GM10266 (cell line): ENCODE results near the gene CPN2.

Experiments
- DNase-seq: peaks from one replicate; pipeline ENCODE4 v3.0.0; 2012; ENCODE audit errors: extremely low spot score
- TF ChIP-seq, protein P1 (sequence below): IDR thresholded peaks from 2 replicates; pipeline ENCODE4 v1.5.1; 2012; ENCODE audit warnings: mild to moderate bottlenecking, low read depth; ENCODE audit not compliant: control insufficient read depth, insufficient read depth; ENCODE audit errors: missing control alignments

The CPN2 gene

DNA sequence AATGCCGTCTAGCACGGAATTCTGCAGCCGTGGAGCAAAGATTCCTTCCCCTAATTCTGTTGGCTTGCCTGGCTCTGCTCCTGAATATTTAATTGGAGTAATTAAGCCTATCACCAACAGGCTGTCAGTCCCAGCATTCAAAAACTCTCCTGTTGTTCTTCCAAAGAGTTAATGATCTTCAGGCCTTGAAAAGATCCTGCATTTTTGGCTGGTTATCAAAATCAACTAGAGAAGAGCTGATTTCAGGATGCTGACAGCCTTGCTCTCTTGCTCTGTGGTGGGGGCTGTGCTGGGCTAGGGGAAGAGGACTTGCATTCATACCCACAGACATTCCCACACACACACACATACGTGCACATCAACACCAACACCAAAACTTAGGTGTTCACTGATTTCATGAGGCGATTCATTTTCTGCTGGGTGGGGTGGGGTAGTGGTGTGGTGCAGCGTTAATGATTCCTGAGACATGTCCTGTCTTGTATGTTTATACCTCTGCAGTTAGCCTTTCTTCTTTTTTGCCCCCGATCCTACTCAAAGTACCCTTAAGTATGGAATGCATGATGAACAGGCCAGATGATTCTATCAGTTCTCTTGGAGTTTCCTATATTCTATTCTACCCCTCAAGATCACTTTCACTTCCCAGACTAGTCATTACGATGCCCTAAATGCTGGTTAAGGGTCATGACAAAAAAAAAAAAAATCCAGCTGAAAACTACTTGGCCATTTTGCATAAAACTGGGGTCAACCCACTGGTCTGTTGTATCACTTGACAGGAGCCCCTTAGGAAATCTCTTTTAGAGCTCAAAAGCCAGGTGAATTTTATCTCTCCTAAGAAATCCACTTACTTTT lies 42.3 kb downstream of the CPN2 start:
- no peak for DNase-seq
- TF ChIP-seq, protein P1, sequence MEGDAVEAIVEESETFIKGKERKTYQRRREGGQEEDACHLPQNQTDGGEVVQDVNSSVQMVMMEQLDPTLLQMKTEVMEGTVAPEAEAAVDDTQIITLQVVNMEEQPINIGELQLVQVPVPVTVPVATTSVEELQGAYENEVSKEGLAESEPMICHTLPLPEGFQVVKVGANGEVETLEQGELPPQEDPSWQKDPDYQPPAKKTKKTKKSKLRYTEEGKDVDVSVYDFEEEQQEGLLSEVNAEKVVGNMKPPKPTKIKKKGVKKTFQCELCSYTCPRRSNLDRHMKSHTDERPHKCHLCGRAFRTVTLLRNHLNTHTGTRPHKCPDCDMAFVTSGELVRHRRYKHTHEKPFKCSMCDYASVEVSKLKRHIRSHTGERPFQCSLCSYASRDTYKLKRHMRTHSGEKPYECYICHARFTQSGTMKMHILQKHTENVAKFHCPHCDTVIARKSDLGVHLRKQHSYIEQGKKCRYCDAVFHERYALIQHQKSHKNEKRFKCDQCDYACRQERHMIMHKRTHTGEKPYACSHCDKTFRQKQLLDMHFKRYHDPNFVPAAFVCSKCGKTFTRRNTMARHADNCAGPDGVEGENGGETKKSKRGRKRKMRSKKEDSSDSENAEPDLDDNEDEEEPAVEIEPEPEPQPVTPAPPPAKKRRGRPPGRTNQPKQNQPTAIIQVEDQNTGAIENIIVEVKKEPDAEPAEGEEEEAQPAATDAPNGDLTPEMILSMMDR, result no peak

DNA sequence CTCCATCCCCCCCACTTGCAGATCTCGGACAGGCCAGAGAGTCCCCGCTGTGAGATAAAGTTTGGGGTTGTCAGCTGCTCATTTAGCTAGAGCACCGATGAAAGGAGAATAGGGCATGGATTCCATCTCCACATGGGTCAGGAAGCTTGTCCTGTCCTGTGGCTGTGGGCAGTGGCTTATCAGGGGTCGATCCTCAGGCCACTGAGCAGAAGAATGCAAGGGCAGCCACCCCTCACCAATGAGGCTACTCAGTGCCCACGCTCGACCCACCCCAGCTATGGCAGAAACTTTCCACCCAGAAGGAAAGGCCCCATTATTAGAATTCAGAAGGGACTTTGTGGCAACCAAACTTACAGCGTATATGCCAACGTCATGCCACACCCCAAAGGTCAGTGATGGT lies 43.3 kb downstream of the CPN2 start:
- TF ChIP-seq, protein P1, result no peak
- no peak for DNase-seq

DNA sequence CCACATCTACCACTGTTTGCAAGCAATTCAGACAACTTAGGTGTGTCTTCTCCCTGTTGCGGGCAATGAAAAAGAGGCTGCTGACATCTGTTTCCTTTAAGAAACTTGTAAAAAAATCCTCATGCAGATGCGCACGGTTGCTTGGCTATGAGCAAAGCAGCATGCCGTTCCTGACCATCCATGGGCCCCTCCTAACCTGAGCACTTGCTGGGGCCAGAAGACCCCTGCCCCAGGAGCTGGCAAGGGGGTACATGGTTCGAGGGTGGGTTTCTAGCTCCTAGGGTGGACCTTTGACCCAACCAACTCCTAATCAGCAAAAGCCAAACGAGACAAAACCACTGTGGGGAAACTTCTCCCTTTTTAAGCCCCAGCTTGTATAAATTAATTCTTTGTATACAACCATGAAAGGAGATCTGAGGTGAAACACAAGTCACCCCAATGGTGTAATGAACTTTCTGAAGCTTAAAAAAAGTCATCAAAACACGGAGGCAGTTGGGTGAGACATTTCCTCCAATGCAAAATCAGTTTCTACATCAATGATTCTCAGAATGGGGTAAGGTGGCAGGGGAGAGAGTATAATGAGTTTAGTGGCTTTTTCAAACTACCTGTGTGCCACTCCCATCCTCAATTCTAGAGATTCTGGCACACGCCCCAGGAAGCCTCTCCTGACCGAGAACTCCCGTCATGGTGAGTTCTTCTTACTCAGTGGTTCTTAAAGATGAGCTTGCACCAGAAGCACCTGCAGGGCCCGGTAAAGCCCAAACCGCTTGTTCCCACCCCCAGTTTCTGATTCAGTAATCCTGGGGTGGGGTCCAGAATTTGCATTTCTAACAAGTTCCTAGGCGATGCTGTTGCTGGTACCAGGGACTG lies 44.1 kb downstream of the CPN2 start:
- TF ChIP-seq, protein P1, result no peak
- peak; percentile 72 for DNase-seq

DNA sequence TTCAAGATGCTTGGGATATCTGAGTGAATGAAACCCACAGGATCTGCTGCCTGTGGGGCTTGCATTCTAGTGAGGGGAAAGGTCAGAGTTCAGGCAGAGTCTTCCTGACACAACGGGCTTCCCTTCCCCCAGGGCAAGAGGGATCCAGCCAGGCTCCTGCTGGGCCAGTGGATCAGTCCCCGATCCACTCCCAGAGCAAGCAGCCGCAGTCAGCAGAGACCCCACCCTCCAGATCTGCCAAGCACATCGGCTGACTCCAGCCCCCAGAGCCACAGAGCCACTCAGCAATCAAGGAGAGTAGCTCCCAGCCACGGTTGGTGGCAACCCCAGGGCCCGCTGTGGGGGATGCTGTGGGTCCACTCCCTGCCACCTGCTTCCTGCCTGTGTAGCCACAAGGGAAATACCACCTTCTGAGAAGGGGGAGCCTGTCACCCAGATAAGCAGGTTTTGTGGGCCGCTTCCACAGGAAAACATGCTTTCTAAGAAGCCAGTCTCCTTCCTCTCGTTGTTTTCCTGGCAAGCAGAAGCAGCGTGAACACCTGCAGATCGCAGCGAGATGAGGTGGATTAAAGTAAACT lies 44.9 kb downstream of the CPN2 start:
- DNase-seq, result no peak
- TF ChIP-seq, protein P1, result no peak

DNA sequence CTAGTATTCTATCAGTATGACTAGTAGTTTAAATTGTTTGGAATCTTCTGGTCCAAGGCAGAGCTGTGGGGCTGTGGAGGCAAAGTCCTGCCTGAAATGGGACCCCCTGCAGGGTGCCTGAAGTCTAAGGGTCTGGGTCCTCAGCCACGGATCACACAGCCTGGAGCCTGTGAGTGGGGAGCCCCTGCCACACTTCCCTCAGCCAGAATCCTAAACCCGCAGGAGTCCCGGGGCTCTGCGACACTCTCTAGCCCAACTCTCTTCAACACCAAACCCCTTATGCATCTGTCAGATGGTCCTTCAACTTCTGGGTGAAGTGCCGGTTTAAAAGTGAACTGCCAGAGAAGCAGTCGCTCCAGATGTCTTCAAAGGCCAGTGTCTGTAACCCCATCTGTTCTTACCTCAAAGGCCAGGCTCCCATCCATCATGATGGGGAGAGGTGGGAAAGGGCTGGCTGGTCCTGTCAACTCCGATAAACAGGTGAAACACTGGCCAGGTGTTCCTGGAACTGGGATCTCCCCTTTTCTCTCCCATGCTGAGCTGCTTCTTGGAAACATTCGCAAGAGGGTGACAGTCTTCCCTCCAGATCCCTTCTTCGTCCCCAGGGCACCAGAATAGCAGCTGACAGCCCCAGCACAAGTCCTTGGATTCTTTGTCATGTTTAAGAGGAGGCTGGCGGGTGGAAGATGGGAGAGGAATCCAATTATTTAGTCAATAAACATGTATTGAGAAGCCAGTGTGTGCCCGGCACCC lies 45.6 kb downstream of the CPN2 start:
- TF ChIP-seq, protein P1, result no peak
- no peak for DNase-seq

DNA sequence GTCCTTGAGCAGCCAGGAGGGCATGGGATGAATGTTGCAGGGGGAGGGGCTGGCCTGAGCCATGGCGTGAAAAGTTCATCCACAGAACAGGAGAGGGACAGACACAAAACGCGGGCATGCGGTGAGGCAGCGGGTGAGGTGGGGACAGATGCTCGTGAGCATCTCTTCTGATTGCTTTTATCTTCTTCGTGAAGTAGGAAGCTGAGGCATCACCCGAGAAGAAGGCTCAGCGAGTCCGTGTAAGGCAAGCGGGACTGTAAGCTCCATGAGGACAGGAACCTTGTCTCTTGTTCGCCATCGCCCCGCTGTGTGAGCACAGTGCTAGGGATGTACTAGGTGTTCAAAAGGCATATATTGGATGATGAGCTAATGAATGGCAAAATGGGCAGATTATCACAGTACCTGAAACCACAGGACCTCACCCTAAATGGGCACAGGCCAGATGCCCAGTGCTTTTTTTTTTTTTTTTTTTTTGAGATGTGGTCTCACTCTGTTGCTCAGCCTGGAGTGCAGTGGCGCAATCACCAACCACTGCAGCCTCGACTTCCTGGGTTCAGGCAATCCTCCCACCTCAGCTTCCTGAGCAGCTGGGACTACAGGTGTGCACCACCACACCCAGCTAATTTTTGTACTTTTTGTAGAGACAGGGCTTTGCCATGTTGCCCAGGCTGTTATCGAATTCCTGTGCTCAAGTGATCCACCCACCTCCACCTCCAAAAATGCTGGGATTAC lies 46.8 kb downstream of the CPN2 start:
- DNase-seq, result no peak
- TF ChIP-seq, protein P1, result no peak
